Thoracic aorta (tissue), 2 donors: ENCODE data around the gene CKS1B. TPM values are rescaled to one million over a fixed set of nuclear protein-coding genes. Genes with fewer than 3 reads are reported as not detected.
A peak's percentile ranks its signal among the peaks of the same experiment; 100 is the strongest.

ENCODE experiments used
- ATAC-seq: fragments of 150-250 bp; one replicate; pipeline ENCODE4 v1.8.0; 2017; ENCODE audit warnings: low read depth; ENCODE audit not compliant: insufficient number of reproducible peaks, low FRiP score
- DNase-seq: peaks from one replicate; pipeline ENCODE4 v3.0.0-alpha.2; 2020; ENCODE audit warnings: low spot score
- H3K27ac ChIP-seq, 2 donors: fragments of 200-600 bp; sonication (generic); 1 replicate in 1 of 2; 2 replicates in 1 of 2; pipeline ENCODE4 v1.5.1; 2016; ENCODE audit warnings: mild to moderate bottlenecking in 2 of 2, moderate library complexity in 2 of 2
- H3K27me3 ChIP-seq: fragments of 200-600 bp; sonication (generic); replicated peaks from 2 replicates; pipeline ENCODE4 v1.6.0; 2016; ENCODE audit warnings: mild to moderate bottlenecking; ENCODE audit not compliant: insufficient read depth
- H3K36me3 ChIP-seq: fragments of 200-600 bp; sonication (generic); one replicate; pipeline ENCODE4 v1.5.1; 2016
- H3K4me1 ChIP-seq, 2 donors: fragments of 200-600 bp; sonication (generic); 1 replicate in 1 of 2; 2 replicates in 1 of 2; pipeline versions ENCODE4 v1.5.1 to v1.6.0; 2016; ENCODE audit warnings: low read depth in 2 of 2, mild to moderate bottlenecking in 1 of 2; ENCODE audit not compliant: control insufficient read depth in 1 of 2
- H3K4me3 ChIP-seq: fragments of 200-600 bp; sonication (generic); 2 replicates; pipeline ENCODE4 v1.5.1; 2016; ENCODE audit warnings: mild to moderate bottlenecking
- H3K9me3 ChIP-seq: fragments of 200-600 bp; sonication (generic); 2 replicates; pipeline ENCODE4 v1.5.1; 2016
- CTCF ChIP-seq: fragments of 200-600 bp; sonication (generic); IDR thresholded peaks from one replicate; pipeline ENCODE4 v1.5.1; 2019; ENCODE audit warnings: antibody characterized with exemption
- total RNA-seq, 2 donors: library from RNA; depleted of rRNA; stranded (reverse); fragments of >200 nt; gene quantifications; one replicate each; pipeline versions ENCODE4 v1.1.0 to v1.2.3, GENCODE V29; 2016

The CKS1B gene
- total RNA-seq, 2 donors from 2014 or later: 13.5 to 23.7 TPM

DNA sequence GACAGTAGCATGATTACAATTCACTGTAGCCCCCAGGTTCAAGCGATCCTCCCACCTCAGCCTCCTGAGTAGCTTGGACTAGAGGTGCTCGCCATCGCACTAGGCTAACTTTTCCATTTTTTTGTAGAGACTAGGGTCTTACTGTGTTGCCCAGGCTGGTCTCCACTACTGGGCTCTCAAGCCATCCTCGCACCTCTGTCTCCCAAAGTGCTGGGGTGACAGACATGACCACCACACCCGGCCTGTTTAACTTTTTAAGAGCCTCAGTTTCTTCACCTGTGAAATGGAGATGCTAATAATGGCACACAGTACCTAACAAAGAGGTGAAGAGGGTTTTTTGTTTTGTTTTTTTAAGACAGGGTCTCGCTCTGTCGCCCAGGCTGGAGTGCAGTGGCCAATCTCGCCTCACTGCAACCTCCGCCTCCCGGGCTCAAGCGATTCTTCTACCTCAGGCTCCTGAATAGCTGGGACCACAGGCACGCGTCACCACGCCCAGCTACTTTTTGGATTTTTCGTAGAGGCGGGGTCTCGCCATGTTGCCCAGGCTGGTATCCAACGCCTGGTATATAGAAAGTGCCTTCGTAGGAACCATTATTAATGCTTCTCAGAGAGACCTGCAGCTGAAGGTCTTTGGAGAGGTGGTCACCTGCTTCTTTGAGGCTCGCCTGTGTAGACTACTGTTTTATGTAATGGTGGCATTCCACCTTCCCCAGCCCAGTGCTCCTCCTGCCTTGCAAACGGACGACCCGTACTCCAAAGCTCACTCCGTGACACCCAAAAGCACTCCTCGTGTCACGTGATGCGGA lies 38.5 kb upstream of the CKS1B start:
- Histone ChIP-seq H3K4me1 (peaks cover 11 to 35% of the 10 kb centered on the region in 2 donors), H3K9me3 (no peaks in the 10 kb centered on the region), H3K27ac (peak overlapping the region; percentile 96 to 98), H3K27me3 (no peaks in the 10 kb centered on the region), H3K36me3 (no peaks in the 10 kb centered on the region), H3K4me3 (peak overlapping the region; percentile 79)
- no peak for TF ChIP-seq CTCF
- ATAC-seq (peak; percentile 4), DNase-seq (no peak)

- H3K27ac ChIP-seq: peak within 1 kb of the TSS; percentile 96 to 98
- no peaks in the 10 kb centered on the region for H3K27me3 ChIP-seq
- H3K4me1 ChIP-seq: peaks cover 11 to 35% of the 10 kb centered on the region in 2 donors
- TF ChIP-seq CTCF: no peak
- H3K9me3 ChIP-seq: no peaks in the 10 kb centered on the region
- H3K36me3 ChIP-seq: no peaks in the 10 kb centered on the region
- ATAC-seq: peak; percentile 88
- DNase-seq: peak; percentile 91
- H3K4me3 ChIP-seq: peak within 1 kb of the TSS; percentile 79
These were observed 37.9 kb upstream of the CKS1B start, which contains the start of gene PMVK for GRCh38 chr1:154936555-154937084. TSS of gene PMVK (minus strand) at chr1:154936719. CDS start at chr1:154936685, 34 bp downstream.

DNA sequence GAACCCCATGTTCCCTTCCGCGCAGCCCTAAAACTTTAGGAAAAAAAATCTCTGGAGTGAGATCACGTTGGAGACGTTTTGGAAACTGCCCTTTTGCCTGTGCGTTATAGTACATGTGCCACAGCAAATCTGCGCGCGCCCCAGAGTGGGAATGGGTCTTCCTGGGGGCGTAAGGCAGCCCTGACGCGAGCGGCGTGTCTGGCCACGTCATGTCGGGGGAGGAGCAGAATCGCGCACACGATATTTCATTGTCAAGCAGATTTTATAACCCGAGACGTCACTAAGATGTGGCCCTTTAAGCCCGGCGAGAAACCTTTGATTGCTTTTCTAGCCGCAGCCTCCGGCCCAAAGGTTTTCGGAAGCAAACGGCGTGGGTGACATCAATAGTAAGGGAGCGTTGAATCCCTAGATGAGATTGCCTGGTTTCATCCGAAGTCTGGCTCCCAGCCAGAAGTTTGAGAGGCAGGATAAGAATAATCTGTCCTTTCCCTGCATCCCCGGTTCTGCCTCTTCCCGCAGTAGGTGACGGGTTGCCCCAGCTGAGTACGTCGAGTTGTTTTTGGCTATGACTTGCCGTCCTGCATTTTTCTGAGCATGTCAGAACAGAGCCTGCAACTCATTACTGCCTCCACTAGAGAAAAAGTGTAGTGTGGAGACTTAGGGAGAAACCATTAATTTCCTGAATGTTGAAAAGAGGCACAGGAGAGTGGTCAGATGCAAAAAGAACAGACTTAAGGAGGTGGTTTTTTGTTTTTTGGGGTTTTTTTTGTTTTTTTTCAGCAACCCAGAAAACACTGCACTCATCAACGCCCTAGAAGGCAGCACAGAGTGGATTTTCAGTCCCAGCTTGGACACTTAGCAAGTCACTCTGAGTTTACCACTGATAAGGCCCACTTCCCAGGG lies 37.1 kb upstream of the CKS1B start:
- peak; percentile 81 for DNase-seq
- peaks cover 11 to 35% of the 10 kb centered on the region in 2 donors for H3K4me1 ChIP-seq
- H3K4me3 ChIP-seq: peak overlapping the region; percentile 79

DNA sequence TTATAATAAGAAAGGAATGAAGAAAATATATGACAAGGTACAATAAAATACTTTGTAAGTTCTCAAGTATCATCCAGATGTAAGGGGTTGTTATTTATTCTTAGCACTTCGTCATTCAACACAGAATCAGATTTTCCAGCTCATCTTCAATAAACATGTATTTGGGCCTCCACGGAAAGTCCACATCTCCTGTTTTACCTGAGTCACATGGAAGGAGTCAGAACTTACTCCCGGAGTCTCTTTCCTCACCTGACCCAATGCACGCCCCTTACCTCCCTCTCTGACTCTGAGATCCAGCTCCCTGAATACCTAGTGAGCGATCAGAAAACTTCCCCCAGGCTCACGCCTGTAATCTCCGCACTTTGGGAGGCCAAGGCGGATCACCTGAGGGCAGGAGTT lies 36.5 kb upstream of the CKS1B start:
- H3K4me1 ChIP-seq: peaks cover 11 to 35% of the 10 kb centered on the region in 2 donors
- H3K9me3 ChIP-seq: no peaks in the 10 kb centered on the region
- ATAC-seq: no peak
- H3K36me3 ChIP-seq: no peaks in the 10 kb centered on the region
- H3K27ac ChIP-seq: peak overlapping the region; percentile 96 to 98
- TF ChIP-seq CTCF: no peak
- peak overlapping the region; percentile 79 for H3K4me3 ChIP-seq
- no peak for DNase-seq
- no peaks in the 10 kb centered on the region for H3K27me3 ChIP-seq

More for the DNA sequence above, 37.1 kb upstream of the CKS1B start:
- TF ChIP-seq CTCF: peak; percentile 58
- H3K27ac ChIP-seq: peak overlapping the region; percentile 96 to 98
- peak; percentile 83 for ATAC-seq
- H3K9me3 ChIP-seq: no peaks in the 10 kb centered on the region
- no peaks in the 10 kb centered on the region for H3K27me3 ChIP-seq
- H3K36me3 ChIP-seq: no peaks in the 10 kb centered on the region
